Sigmoid colon (tissue), 3 donors: ENCODE measurements around the gene FPR2.
"Not testable (repeated sequence)": the region's sequence is repeated elsewhere in the genome, so short reads cannot be mapped to it uniquely, and the experiment has no call there.

Experiments used
- CTCF ChIP-seq, 4 experiments: fragments of 450-650 bp in 3 of 4; fragments of 200-600 bp in 1 of 4; IDR thresholded peaks; one replicate each; pipeline ENCODE4 v1.5.1; 2016 to 2019; ENCODE audit warnings: antibody characterized with exemption in 4 of 4, mild to moderate bottlenecking in 3 of 4, moderate library complexity in 2 of 4
- POLR2A ChIP-seq, 2 donors: fragments of 450-650 bp; IDR thresholded peaks; one replicate each; pipeline ENCODE4 v1.6.1; 2016; ENCODE audit warnings: antibody characterized with exemption in 2 of 2, mild to moderate bottlenecking in 2 of 2, moderate library complexity in 2 of 2

GRCh38 chr19:51804789-51805188 lies 43.8 kb downstream of the FPR2 start:
- TF ChIP-seq CTCF, POLR2A (IDR thresholded peaks at IDR 0.05): not testable (repeated sequence)
